Right atrium auricular region (tissue), 2 donors: ENCODE results near the gene SSTR5. TPM values are rescaled to one million over a fixed set of nuclear protein-coding genes. Genes with fewer than 3 reads are reported as not detected.

Source experiments
- DNase-seq: peaks from one replicate; pipeline ENCODE4 v3.0.0-alpha.2; 2019; ENCODE audit warnings: low spot score
- H3K27ac ChIP-seq, 2 donors: fragments of 200-600 bp; sonication (generic); 1 replicate in 1 of 2; 2 replicates in 1 of 2; pipeline ENCODE4 v1.5.1; 2016 to 2019
- H3K27me3 ChIP-seq, 2 donors: fragments of 200-600 bp; sonication (generic); one replicate each; pipeline versions ENCODE4 v1.5.1 to v1.6.0; 2017 to 2019
- H3K36me3 ChIP-seq: fragments of 200-600 bp; sonication (generic); one replicate; pipeline ENCODE4 v1.5.1; 2016
- H3K4me1 ChIP-seq, 2 donors: fragments of 200-600 bp; sonication (generic); one replicate each; pipeline versions ENCODE4 v1.5.1 to v1.6.0; 2017 to 2019
- H3K4me3 ChIP-seq, 2 donors: fragments of 200-600 bp; sonication (generic); 1 replicate in 1 of 2; 2 replicates in 1 of 2; pipeline ENCODE4 v1.5.1; 2017 to 2019; ENCODE audit warnings: mild to moderate bottlenecking in 1 of 2, moderate library complexity in 1 of 2
- H3K9me3 ChIP-seq, 2 donors: fragments of 200-600 bp; sonication (generic); one replicate each; pipeline ENCODE4 v1.5.1; 2019
- CTCF ChIP-seq, 2 donors: fragments of 200-600 bp; sonication (generic); IDR thresholded peaks; one replicate each; pipeline ENCODE4 v1.5.1; 2019; ENCODE audit warnings: antibody characterized with exemption in 2 of 2
- total RNA-seq, 2 donors: library from RNA; depleted of rRNA; stranded (reverse); fragments of >200 nt; gene quantifications; one replicate each; pipeline ENCODE4 v1.1.0, GENCODE V29; 2016

Gene SSTR5
- total RNA-seq, 2 donors from 2014 or later, result 2.7 to 14.1 TPM

GRCh38 chr16:1079341-1079740 is 6.8 kb downstream of the SSTR5 start:
- Histone ChIP-seq H3K9me3 (no peaks in the 10 kb centered on the region), H3K36me3 (no peaks in the 10 kb centered on the region), H3K4me1 (no peaks in the 10 kb centered on the region), H3K27me3 (peaks cover 0 to 4% of the 10 kb centered on the region in 2 donors), H3K4me3 (no peak overlapping the region), H3K27ac (no peak overlapping the region)
- no peak for TF ChIP-seq CTCF (IDR thresholded peaks at IDR 0.05)
- DNase-seq, result no peak

GRCh38 chr16:1079786-1080525 is 7.4 kb downstream of the SSTR5 start:
- H3K27me3 ChIP-seq, result peaks cover 0 to 4% of the 10 kb centered on the region in 2 donors
- no peak for DNase-seq
- peaks cover 0 to 4% of the 10 kb centered on the region in 2 donors for H3K9me3 ChIP-seq
- no peak overlapping the region for H3K4me3 ChIP-seq
- no peak for TF ChIP-seq CTCF (IDR thresholded peaks at IDR 0.05)
- H3K36me3 ChIP-seq, result no peaks in the 10 kb centered on the region
- H3K27ac ChIP-seq, result no peak overlapping the region
- H3K4me1 ChIP-seq, result no peaks in the 10 kb centered on the region

- no peak overlapping the region for H3K4me3 ChIP-seq
- no peaks in the 10 kb centered on the region for H3K4me1 ChIP-seq
- no peak for TF ChIP-seq CTCF (IDR thresholded peaks at IDR 0.05)
- DNase-seq, result no peak
- no peak overlapping the region for H3K27ac ChIP-seq
- no peaks in the 10 kb centered on the region for H3K36me3 ChIP-seq
- H3K9me3 ChIP-seq, result peaks cover 0 to 14% of the 10 kb centered on the region in 2 donors
- H3K27me3 ChIP-seq, result peaks cover 0 to 4% of the 10 kb centered on the region in 2 donors
Observed at GRCh38 chr16:1080801-1081733, 8.5 kb downstream of the SSTR5 start.

- TF ChIP-seq CTCF (IDR thresholded peaks at IDR 0.05), result no peak
- no peak overlapping the region for H3K4me3 ChIP-seq
- H3K36me3 ChIP-seq, result no peaks in the 10 kb centered on the region
- no peak for DNase-seq
- H3K27ac ChIP-seq, result no peak overlapping the region
- peaks cover 0 to 4% of the 10 kb centered on the region in 2 donors for H3K27me3 ChIP-seq
- H3K4me1 ChIP-seq, result no peaks in the 10 kb centered on the region
- peaks cover 0 to 14% of the 10 kb centered on the region in 2 donors for H3K9me3 ChIP-seq
Observed at GRCh38 chr16:1081734-1082265, 9.3 kb downstream of the SSTR5 start.

- Histone ChIP-seq H3K27me3 (peaks cover 0 to 4% of the 10 kb centered on the region in 2 donors), H3K9me3 (peaks cover 0 to 14% of the 10 kb centered on the region in 2 donors), H3K27ac (no peak overlapping the region), H3K36me3 (no peaks in the 10 kb centered on the region), H3K4me1 (no peaks in the 10 kb centered on the region), H3K4me3 (no peak overlapping the region)
- no peak for DNase-seq
- TF ChIP-seq CTCF (IDR thresholded peaks at IDR 0.05), result no peak
Observed at GRCh38 chr16:1082266-1082951, 9.9 kb downstream of the SSTR5 start.
